Measurements from ENCODE around the gene SLC46A3. TPM values are rescaled to one million over a fixed set of nuclear protein-coding genes. Genes with fewer than 3 reads are reported as not detected.

SLC46A3 gene
- polyA plus RNA-seq, 1 donor from 2014 or later, result 7.4 TPM

DNA sequence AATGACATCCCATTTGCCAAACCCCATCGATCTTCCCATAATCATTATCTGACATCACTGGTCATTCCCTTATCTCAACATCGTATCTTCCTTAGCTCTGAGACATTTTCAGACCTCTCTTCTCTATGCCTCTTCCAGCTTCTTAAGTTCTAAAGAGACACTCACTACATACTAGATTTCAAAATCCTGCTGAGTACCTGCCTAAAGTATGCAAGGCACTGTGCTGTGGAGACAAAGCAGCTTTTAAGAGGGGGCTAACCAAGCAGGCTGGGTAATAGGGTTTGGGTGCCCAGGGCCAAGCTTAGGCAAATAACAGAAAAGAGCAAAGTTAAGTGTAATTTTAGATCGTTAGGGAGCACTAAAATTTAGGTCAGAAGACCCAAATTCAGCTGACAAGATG is 63.2 kb downstream of the SLC46A3 start:
- Histone ChIP-seq H3K9me3 (ENCODE audit: low read length) (no peaks in the 10 kb centered on the region), H3F3A (ENCODE audit: insufficient read depth, low read length, poor library complexity, severe bottlenecking) (no peaks in the 10 kb centered on the region), H3K4me2 (ENCODE audit: low read length) (no peak overlapping the region), H3K9me2 (ENCODE audit: insufficient read depth, low read length) (no peaks in the 10 kb centered on the region), H3K36me3 (ENCODE audit: insufficient read depth, low read length) (no peaks in the 10 kb centered on the region), H2AFZ (ENCODE audit: low read depth, low read length) (no peak overlapping the region), H3K9ac (ENCODE audit: low read length) (no peak overlapping the region), H4K20me1 (ENCODE audit: insufficient read depth) (no peaks in the 10 kb centered on the region), H3K79me2 (replicated peaks; ENCODE audit: insufficient read depth, low read length) (peaks cover 48% of the 10 kb centered on the region), H3K4me3 (ENCODE audit: low read length) (no peak overlapping the region), H3K27ac (ENCODE audit: low read length) (no peak overlapping the region), H3K27me3 (ENCODE audit: insufficient read depth, low read depth, low read length) (no peaks in the 10 kb centered on the region)
- TF ChIP-seq MXI1 (conservative IDR thresholded peaks at IDR 0.05; ENCODE audit: poor library complexity, severe bottlenecking) (no peak), TAF1 (IDR thresholded peaks at IDR 0.05; ENCODE audit: low read depth) (no peak), POLR2AphosphoS5 (IDR thresholded peaks at IDR 0.05) (no peak), EP300 (conservative IDR thresholded peaks at IDR 0.05; ENCODE audit: poor library complexity, severe bottlenecking) (no peak), EZH2 (IDR thresholded peaks at IDR 0.05; ENCODE audit: borderline replicate concordance, insufficient read depth, low read length, poor library complexity, severe bottlenecking) (no peak)

DNA sequence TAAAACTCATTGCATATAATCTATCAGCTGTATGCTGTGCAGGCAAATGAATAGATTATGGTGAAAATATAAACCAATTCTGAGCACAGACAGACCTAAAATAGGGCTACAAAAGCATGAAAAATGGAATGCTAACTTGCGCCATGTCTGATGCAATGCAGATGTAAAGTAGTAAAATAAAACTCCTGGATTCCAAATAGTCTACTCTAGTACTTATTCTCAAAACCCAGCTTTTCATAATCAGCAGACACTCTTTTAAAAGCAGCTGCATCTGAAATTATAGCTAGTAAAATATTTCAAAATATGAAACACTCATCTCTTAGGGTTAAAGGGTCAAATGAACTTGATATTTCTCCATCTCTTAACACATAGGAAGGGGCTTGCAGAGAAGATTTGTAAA is 64.5 kb downstream of the SLC46A3 start:
- Histone ChIP-seq H4K20me1 (ENCODE audit: insufficient read depth) (no peaks in the 10 kb centered on the region), H3K4me3 (ENCODE audit: low read length) (no peak overlapping the region), H3K4me2 (ENCODE audit: low read length) (no peak overlapping the region), H3K9me2 (ENCODE audit: insufficient read depth, low read length) (no peaks in the 10 kb centered on the region), H3K9ac (ENCODE audit: low read length) (no peak overlapping the region), H3F3A (ENCODE audit: insufficient read depth, low read length, poor library complexity, severe bottlenecking) (no peaks in the 10 kb centered on the region), H3K9me3 (ENCODE audit: low read length) (no peaks in the 10 kb centered on the region), H2AFZ (ENCODE audit: low read depth, low read length) (no peak overlapping the region), H3K79me2 (replicated peaks; ENCODE audit: insufficient read depth, low read length) (peaks cover 35% of the 10 kb centered on the region), H3K27ac (ENCODE audit: low read length) (no peak overlapping the region), H3K27me3 (ENCODE audit: insufficient read depth, low read depth, low read length) (no peaks in the 10 kb centered on the region), H3K36me3 (ENCODE audit: insufficient read depth, low read length) (no peaks in the 10 kb centered on the region)
- TF ChIP-seq, protein P1, sequence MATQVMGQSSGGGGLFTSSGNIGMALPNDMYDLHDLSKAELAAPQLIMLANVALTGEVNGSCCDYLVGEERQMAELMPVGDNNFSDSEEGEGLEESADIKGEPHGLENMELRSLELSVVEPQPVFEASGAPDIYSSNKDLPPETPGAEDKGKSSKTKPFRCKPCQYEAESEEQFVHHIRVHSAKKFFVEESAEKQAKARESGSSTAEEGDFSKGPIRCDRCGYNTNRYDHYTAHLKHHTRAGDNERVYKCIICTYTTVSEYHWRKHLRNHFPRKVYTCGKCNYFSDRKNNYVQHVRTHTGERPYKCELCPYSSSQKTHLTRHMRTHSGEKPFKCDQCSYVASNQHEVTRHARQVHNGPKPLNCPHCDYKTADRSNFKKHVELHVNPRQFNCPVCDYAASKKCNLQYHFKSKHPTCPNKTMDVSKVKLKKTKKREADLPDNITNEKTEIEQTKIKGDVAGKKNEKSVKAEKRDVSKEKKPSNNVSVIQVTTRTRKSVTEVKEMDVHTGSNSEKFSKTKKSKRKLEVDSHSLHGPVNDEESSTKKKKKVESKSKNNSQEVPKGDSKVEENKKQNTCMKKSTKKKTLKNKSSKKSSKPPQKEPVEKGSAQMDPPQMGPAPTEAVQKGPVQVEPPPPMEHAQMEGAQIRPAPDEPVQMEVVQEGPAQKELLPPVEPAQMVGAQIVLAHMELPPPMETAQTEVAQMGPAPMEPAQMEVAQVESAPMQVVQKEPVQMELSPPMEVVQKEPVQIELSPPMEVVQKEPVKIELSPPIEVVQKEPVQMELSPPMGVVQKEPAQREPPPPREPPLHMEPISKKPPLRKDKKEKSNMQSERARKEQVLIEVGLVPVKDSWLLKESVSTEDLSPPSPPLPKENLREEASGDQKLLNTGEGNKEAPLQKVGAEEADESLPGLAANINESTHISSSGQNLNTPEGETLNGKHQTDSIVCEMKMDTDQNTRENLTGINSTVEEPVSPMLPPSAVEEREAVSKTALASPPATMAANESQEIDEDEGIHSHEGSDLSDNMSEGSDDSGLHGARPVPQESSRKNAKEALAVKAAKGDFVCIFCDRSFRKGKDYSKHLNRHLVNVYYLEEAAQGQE (IDR thresholded peaks at IDR 0.05; ENCODE audit: borderline replicate concordance), result no peak
- TF ChIP-seq MXI1 (conservative IDR thresholded peaks at IDR 0.05; ENCODE audit: poor library complexity, severe bottlenecking) (no peak), RAD21 (conservative IDR thresholded peaks at IDR 0.05) (no peak), POLR2AphosphoS5 (IDR thresholded peaks at IDR 0.05) (no peak), EZH2 (IDR thresholded peaks at IDR 0.05; ENCODE audit: borderline replicate concordance, insufficient read depth, low read length, poor library complexity, severe bottlenecking) (no peak), SMC3 (conservative IDR thresholded peaks at IDR 0.05; ENCODE audit: poor library complexity) (no peak), EP300 (conservative IDR thresholded peaks at IDR 0.05; ENCODE audit: poor library complexity, severe bottlenecking) (no peak), TAF1 (IDR thresholded peaks at IDR 0.05; ENCODE audit: low read depth) (no peak)
- TF ChIP-seq, protein P2, sequence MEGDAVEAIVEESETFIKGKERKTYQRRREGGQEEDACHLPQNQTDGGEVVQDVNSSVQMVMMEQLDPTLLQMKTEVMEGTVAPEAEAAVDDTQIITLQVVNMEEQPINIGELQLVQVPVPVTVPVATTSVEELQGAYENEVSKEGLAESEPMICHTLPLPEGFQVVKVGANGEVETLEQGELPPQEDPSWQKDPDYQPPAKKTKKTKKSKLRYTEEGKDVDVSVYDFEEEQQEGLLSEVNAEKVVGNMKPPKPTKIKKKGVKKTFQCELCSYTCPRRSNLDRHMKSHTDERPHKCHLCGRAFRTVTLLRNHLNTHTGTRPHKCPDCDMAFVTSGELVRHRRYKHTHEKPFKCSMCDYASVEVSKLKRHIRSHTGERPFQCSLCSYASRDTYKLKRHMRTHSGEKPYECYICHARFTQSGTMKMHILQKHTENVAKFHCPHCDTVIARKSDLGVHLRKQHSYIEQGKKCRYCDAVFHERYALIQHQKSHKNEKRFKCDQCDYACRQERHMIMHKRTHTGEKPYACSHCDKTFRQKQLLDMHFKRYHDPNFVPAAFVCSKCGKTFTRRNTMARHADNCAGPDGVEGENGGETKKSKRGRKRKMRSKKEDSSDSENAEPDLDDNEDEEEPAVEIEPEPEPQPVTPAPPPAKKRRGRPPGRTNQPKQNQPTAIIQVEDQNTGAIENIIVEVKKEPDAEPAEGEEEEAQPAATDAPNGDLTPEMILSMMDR (IDR thresholded peaks at IDR 0.05; ENCODE audit: poor library complexity, severe bottlenecking), result no peak
